ENCODE data around the gene SLC6A3. TPM values are rescaled to one million over a fixed set of nuclear protein-coding genes. Genes with fewer than 3 reads are reported as not detected.

The SLC6A3 gene
- total and polyA plus RNA-seq, 2 donors (not counting 1 experiment from before 2014, with no cell fraction given): 0.01 to 0.15 TPM

GRCh38 chr5:1343931-1344901, 101.0 kb downstream of the SLC6A3 start:
- Histone ChIP-seq H2AFZ (ENCODE audit: insufficient read depth, low read depth, low read length, poor library complexity, severe bottlenecking) (peak overlapping the region; percentile 60), H3K36me3 (replicated peaks in 1 of 2; ENCODE audit: control extremely low read depth in 1 of 2, control insufficient read depth in 1 of 2, extremely low read depth in 1 of 2, insufficient read depth in 2 of 2, low read length in 1 of 2) (peaks cover 0 to 30% of the 10 kb centered on the region in 2 experiments), H3K9ac (ENCODE audit: low read length) (peak overlapping the region; percentile 64), H3K4me3 (ENCODE audit: control extremely low read depth in 1 of 5, extremely low read depth in 1 of 5, insufficient read depth in 1 of 5, low read depth in 2 of 5, low read length in 4 of 5) (peak overlapping the region; percentile 53 to 81 (median 60)), H3K79me2 (ENCODE audit: control insufficient read depth, insufficient read depth, low read length) (peaks cover 53% of the 10 kb centered on the region), H3K4me2 (replicated peaks; ENCODE audit: low read depth, low read length, poor library complexity, severe bottlenecking) (peak overlapping the region; percentile 89), H4K20me1 (ENCODE audit: control insufficient read depth, insufficient read depth, low read length, poor library complexity, severe bottlenecking) (peaks cover 16% of the 10 kb centered on the region), H3K4me1 (ENCODE audit: control insufficient read depth in 2 of 2, insufficient read depth in 2 of 2, low read length in 2 of 2) (peaks cover 19 to 36% of the 10 kb centered on the region in 2 donors), H3K27me3 (replicated peaks in 1 of 4; ENCODE audit: control extremely low read depth in 1 of 4, control insufficient read depth in 3 of 4, insufficient read depth in 4 of 4, low read length in 3 of 4) (no peaks in the 10 kb centered on the region), H3K9me3 (ENCODE audit: control extremely low read depth in 1 of 3, control insufficient read depth in 2 of 3, insufficient read depth in 1 of 3, low read length in 2 of 3) (no peaks in the 10 kb centered on the region), H3K27ac (ENCODE audit: low read length in 2 of 2) (peak overlapping the region in 1 of 2 donors; percentile 21)
- peak overlapping the region; percentile 91 for H3K27ac Mint-ChIP-seq
- H3K27me3 Mint-ChIP-seq: no peaks in the 10 kb centered on the region
- 8% methylated on average over 58 of the region's 61 CpGs for WGBS (ENCODE audit: insufficient coverage)
- intact Hi-C loops (cut with micrococcal nuclease): loop anchor here (2.0 to 10.0 kb wide), 2 partner anchors 49 to 141 kb away; partner anchors contain the start of gene TERT
- no peaks in the 10 kb centered on the region for H3K9me3 Mint-ChIP-seq (ENCODE audit: insufficient read depth)
- no peak for TF ChIP-seq EZH2 (IDR thresholded peaks at IDR 0.05; ENCODE audit: borderline replicate concordance, insufficient read depth, low read depth, low read length, poor library complexity, severe bottlenecking)
- no peak for TF ChIP-seq CTCF (IDR thresholded peaks at IDR 0.05)
- H3K4me3 Mint-ChIP-seq: peak overlapping the region; percentile 91
- ATAC-seq (ENCODE audit: low read depth) (no peak), DNase-seq (peak; percentile 34)
- H3K4me1 Mint-ChIP-seq: peaks cover 29% of the 10 kb centered on the region
- CTCF ChIA-PET: interaction anchor here (0.5 to 5.6 kb wide), 9 partner anchors 28 to 300 kb away, joined by 3 to 26 read pairs (median 3); no protein-coding TSS in a partner anchor
- POLR2A ChIA-PET: interaction anchor here (0.5 to 2.2 kb wide), 5 partner anchors 16 to 136 kb away, joined by 3 to 26 read pairs (median 3); no protein-coding TSS in a partner anchor

Data from B cell (primary cell).